Stimulated activated CD4-positive, alpha-beta T cell treated with anti-CD3 and anti-CD28 coated beads, Interleukin-15, amount 100 ng/mL, for 48 hours (primary cell): ENCODE results near the gene PLAAT1.

Experiments used
- DNase-seq, 2 donors: peaks; one replicate each; pipeline ENCODE4 v3.0.0-alpha.2; 2020; ENCODE audit warnings: low read depth in 2 of 2

The PLAAT1 gene

DNA sequence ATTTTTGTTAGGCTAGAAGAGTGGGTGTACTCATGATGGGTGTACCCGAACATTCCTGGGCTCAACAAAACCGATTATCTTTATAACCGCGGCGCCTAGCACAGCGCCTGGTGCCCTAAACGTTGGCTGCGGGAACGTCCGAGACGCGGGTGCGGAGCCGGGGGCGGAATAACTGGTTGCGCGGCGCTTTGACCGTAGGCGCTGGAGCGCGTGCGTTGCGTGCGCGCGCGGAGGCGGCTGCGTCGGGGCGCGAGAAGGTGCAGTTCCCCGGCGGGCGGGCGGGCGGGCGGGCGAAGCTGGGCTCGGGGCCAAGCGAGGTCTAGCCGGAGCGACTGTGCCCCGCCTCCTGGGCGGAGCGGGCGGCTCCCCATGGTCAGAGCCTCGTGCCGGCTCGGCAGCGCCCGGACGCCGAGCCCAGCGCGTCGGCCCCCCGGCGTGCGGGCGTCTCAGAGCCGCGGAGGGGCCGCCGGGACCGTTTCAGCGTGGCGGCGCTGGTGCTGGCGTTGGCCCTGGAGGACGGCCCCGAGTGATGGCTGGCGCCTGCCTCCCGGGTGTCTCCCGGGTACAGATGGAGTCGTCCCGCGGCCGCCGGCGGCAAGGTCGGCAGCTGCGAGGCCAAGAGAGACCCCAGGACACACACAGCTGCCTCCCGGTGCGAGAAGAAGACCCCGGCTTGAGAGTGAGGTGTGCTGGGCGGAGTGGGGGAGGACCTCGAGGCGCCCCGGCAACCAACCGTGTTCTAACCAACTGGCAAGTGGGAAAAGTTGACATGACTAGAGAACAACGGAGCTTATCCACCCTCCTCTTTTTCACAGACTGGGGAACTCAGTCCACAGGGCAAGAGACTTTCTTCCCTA, at the start of gene PLAAT1:
PLAAT1 (plus strand) TSS at position 373 of the 857 bp plus-strand sequence. CDS start 14,429 bp downstream, outside the sequence.
- peak; percentile 2 to 13 for DNase-seq

DNA sequence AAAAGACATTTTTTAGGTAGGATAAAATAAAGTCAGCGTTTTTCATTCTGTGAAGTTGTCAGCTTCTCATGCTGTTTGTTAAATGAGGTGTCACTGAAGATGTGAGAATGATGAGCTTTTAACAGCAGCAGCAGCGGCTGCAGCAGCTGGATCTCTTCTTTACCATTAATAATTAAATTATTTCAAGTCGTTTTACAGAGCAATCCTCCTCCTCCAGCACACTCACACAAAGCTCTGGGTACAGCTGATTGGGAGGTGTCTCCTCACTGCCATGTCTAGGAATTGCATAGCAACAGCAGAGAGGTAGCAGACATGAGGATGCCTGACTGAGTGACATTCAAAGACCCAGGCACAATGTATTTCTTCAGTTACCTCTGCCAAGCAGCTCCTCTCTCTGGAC, 46.7 kb upstream of the PLAAT1 start:
- no peak for DNase-seq

DNA sequence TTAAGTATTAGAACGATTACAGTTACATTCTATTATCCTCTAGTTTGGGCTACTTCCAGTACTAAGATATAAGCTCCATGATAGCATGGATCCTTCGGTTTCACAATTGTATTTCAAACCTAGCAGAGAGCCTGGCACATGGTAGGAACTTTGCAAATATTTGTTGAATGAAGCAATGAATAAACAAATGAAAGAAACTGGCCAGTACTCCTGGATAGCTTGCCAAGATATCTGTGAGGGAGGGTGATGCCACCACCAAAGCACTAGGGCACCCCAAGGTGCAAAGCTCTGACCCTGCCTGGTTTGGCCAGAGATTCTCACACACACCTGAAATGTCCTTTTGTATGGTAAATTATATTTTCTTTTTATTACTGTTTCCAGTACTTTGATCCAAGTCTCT, 44.3 kb upstream of the PLAAT1 start:
- no peak for DNase-seq

DNA sequence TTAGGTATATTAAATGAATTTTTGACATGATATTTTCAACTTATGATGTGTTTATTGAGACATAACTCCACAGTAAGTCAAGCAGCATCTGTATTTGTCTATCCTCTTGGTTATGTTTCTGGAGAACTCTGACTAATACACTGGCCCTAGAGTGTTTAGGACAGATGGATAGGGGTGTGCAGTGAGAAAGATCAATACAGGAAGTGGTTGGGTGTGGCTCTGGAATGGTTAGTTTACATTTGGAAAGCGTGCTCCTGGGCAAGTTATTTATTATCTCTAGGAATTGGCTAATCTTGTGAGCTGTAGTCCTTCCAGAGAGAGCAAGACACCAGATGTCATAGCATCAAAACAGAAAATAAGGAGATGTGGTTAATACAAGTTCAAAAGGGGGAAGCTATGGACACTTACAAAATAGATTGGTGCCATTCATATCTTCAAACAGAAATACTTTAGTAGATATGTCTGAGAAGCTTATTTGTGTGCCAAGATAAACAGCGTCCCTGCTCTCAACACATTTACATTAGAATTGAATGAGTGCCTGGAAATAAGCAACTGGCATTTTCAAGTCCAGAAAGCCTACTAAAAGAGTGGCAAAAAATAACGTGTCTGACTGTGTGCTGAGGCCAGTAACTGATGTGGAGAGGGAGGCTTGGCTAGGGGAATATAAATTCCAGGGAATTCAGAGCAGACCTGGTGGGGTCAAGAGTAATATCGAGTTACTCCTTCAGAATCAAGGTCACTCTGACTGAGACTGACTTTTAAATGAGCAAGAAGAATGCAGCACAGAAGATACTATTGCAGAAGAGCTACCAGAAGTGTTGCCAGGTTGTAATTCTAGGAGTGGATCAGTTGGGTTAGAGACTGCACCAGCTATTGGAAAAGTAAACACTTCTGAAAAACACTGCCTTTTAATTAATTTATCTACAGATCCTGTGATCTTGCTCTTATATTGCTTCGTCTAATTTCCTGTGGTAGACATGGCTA, 33.4 kb upstream of the PLAAT1 start:
- no peak for DNase-seq

DNA sequence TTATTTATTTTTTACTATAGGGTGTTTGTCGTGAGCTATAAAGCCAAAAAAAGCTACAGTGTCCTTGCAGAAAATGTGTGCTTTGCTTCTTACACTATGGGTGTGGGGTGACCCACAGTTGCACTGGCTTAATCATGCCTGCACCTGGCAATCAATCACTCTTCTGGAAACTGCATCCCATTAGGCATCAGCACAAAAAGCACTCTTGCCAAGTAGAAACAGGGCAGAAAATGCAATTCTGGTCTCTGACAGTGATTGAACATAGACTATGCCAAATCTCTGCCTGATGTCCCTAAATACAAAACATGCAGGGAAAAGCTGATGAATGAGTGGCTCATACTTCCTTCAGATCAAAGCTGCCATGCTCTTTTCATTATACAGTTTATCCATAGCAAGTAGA, 30.4 kb upstream of the PLAAT1 start:
- DNase-seq: no peak

DNA sequence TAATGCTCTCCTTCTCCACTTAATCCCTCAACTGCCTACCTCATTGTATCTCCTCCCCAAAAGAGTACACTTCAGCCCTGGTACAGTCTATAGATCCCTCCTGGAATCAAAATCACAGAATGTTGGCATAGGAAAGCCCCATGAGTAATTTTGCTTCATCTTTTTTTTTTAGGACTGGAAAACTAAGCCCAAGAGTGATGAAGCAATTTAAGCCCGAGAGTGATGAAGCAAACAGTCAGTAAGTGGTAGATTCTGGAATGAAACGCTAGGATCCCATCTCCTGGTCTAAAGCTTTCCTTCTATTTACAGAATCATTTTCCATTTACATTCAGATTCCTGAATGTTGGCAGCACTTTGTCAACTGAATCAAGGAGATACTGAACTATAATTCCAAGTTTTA, 29.8 kb upstream of the PLAAT1 start:
- DNase-seq: no peak

DNA sequence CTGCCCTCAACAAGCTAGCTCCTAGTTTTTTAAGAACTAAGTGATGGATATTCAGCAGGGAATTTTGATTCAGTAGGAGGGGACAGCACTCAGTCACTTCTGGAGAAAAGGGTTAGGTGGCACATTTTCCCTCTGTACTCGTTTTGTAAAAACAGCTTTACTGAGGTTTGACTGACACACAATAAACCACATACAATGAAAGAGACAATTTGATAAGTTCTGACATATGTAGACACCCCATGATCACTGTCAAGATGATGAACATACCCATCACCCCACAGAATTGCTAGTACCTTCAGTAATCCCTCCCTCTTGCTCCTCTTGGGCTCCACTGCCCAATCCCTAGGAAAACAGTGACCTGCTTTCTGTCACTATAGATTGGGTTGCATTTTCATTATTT, 29.0 kb upstream of the PLAAT1 start:
- DNase-seq: no peak

DNA sequence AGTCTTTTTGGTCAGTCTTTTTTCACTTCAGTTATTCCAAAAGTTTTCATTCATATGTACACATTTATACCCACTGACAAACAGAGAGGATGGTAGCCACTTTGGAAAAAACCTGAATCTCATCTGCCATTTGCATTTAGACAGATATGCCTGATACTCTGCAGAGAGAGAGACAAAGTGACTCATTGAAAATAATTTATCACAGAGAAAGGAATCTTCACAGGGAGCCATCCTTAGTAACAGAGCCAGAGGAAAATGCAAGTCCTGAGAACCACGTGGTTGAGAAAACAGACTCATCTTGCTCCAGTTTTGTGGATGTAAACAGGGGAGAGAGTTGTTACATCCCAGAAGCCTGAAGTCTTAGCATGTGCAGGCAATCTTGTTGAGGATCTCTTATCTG, 28.2 kb upstream of the PLAAT1 start:
- DNase-seq: no peak

DNA sequence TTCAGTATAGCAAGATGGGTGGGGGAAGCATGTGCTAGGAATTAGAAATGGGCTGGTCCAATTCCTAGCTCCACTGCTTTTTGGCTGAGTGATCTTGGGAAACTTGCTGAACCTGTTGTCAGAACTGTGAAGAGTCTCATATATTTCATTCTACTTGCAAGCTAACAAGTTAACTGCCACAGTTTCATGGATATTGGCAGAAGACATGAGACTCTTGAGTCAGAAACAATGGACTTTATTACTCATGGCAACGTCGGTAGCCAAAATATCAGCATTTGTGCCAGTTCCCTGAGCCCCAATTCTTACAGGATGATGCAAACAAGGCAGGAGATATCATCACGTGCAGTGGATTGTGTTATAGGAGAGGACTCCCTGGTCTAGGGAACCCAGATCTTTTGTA, 26.6 kb upstream of the PLAAT1 start:
- DNase-seq: no peak

DNA sequence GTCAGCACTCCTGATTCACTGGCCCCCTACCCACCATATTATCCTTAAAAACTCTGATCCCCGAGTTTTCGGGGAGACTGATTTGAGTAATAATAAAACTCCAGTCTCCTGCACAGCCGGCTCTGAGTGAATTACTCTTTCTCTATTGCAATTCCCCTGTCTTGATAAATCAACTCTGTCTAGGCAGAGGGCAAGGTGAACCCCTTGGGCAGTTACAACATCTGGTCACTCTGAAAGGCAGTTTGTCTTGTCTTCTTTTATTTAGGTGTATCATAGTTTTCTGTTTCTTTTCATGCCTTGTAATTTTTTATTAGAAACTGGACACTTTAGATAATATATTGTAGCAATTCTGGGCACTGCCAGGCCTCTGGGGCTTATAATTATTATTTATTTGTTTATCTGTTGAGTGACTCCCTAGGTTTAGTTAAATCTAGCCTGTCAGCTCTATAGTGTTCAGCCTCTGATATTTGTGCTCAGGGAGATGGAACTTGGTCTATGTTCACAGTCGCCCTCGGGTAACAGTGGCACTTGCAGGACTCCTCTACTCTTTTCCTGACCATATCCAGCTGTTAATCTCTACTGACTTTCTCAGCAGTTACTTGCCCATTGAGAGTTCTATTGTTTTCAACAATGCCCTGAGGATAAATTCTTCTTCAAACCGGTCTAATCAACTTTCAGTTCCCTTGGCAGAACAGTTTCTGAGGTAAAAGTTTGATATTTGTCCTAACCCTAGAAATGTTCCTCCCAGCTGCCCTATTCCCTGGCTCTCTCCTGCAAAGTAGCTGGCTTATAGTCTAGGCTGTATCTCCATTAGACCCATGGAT, 15.5 kb upstream of the PLAAT1 start:
- DNase-seq: no peak

DNA sequence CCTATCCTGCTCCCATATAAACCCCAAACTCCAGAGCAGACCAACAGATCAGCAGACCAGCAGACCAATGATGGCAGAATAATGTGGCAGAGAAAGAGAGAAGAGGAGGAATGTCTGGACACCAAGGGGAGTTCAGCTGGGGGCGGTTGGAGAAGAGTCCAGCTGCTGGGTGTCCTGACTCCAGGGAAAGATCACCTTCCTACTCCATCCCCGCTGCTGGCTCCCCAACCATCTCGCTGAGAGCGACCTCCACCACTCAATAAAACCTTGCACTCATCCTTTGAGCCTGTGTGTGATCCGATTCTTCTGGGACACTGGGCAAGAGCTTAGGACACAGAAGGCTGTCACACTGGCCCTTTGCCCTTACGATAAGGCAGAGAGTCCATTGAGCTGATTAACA, 12.8 kb upstream of the PLAAT1 start:
- DNase-seq: no peak

DNA sequence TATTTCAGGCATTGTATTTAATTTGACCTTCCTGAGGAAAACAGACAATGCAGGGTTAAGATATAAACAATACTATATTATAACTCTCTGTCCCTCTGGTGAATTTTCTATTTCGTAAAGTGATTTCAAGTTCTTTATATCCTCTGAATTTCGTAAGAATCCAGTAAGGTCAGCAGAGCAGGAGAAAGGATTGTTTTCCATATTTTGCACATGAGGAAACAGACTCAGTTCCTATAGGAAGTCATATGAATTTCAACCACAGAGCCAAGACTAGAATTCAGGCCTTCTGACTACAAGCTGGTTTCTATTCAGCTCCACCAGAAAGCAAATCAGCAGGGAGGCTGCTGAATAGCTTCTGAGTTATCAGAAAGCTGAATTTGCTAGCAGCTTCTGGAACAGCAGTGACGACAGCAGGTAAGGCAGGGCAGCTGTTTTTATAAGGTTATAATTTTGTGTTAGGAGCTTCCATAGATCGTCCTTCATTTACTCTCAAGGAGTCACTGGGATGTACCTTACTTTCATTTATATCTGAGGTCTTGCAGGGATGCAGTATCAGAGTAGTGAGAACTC, 11.1 kb upstream of the PLAAT1 start:
- no peak for DNase-seq

DNA sequence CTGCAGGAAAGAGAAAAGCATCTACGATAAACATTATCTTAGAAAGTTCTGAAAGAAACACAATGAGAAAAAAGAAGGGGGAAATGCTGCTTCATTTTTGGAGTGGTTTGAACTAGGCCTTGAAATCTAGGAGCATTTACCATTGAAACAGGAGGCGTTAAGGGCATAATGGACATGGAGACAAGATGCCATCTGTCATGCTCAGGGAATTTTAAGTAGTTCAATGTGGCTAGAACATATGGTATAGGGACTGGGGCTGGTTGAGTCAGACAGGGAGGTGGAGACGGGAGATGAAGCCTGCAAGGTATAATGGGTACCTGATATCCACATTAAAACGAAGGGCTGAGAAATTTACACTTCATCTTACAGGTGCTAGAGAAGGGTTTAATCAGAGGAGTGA, 10.4 kb upstream of the PLAAT1 start:
- DNase-seq: no peak

DNA sequence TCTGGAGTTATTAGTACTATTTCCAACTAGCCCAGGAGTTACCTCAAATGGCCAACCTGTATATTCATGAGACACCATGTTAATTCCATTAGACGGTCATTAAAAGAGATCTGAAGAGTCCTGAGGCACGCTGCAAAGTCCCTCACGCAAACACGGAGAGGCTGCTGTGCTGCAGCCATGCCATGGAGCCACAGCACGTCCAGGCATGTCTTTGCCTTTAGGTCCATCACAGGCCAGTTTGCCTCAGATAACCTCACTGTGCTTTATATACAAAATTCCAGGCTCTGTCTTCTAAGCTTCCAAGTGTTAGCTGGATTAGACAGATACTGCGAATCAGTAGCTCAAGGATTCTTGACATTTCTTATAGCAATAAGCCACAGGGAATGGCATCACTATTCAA, 9.8 kb upstream of the PLAAT1 start:
- no peak for DNase-seq

DNA sequence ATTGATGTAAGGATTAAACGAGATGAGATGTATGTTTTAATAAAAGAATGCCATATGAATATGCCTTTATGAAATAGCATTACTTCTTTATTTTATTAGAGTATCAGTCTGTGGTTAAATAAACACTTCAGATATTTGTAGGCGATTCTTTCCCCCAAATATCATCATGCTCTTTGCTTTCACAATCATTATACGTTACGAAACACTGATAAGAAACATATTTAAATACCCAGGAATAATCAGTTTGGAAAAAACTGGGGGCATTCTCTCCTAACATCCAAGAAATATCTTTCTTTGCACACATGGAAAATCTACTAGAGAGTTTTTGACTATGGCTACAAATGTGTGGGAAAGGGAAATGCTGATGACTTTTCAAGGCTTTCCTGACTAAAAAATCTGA, 4.4 kb upstream of the PLAAT1 start:
- no peak for DNase-seq

DNA sequence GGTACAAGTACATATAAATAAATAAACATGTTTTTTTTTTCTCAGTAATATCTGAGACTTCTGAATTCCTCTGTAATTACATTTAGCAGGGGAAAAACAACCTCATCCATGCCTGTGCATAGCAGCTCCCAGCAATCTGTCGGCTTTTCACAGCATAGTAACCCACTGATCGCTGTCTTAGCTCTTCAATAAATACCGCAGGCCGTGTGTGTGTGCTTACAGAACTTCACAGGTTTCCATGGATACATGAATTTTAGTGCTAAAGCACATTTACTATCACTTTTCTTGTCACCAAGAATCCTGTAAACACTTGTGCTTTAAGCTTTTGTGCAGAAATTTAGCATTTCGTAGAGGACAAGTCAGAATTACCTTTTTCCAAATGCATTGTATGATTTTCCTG, 4.0 kb upstream of the PLAAT1 start:
- no peak for DNase-seq

DNA sequence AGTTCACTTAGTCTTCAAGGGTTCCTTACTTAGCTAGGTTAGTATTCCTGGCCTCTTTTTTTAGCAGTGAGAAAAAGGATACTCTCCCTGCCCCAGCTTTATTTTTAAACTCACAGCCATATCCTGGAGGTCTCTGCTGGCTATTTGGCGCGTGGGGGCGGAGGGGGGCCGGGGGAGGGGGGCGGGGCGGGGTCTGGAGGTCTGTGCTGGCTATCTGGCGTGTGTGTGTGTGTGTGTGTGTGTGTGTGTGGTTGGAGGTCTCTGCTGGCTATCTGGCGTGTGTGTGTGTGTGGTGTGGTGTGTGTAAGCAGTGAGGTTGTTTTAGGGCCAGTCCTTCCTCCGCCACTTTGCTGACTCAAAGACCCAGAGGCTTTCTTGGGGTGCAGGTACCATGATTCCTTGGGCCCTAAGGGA, 579 bp upstream of the PLAAT1 start:
- DNase-seq: no peak

DNA sequence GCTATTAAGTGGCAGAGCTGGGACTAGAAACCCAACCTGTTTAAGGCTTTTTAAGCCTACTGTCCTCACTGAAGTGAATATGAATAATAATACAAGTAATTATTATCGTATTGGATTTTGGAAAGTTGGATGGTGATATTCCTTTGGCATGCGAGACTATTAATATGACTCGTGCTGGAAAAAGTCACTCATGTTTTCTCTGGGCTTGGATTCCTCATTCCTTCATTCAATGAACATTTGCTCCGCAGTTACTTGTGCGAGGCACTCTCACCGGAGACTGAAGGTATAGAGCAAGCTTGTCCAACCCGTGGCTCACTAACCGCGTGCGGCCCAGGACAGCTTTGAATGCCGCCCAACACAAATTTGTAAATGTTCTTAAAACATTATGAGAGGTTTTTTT, 694 bp downstream of the PLAAT1 start:
- DNase-seq: no peak

DNA sequence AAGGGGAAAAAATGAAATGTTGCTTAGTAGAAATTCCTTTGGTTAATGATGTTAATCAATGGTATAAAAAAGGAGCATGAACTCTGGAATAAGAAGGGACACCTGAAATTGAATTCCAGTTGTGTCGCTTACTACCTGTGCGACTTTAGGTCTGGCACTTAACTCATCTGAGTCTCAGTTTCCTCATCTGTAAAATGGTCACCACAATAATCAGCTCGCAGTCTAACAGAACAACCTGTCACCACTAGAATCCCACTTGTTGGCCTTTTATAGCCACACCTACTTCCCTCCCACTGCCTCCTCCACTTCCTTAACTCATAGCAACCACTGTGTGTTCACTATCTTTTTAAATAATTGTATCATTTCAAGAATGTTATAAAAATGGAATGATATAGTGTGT, 2.5 kb downstream of the PLAAT1 start:
- DNase-seq: no peak

DNA sequence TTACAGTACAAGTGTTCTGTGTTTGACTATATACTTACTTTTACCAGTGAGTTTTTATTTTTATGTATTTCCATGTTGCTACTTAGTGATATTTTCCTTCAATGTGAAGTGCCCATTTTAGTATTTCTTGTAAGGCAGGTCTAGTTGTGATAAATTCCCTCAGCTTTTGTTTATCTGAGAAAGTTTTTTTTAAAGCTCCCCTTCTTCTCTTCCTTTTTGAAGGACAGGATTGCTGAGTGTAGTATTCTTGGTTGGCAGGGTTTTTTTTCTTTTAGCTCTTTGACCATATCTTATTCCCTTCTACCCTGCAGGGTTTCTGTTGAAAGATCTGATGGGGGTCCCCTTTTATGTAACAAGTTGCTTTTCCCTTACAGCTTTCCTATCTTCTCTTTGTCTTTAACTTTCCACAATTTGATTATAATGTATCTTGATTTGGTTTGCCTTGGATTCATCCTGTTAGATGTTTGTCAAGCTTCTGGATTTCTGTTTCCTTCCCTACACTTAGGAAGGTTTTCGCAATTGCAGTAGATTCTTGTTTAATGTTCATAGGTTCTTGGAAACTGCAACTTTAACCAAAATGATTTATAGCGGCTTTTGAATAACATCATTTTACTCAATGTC, 7.9 kb downstream of the PLAAT1 start:
- DNase-seq: no peak

DNA sequence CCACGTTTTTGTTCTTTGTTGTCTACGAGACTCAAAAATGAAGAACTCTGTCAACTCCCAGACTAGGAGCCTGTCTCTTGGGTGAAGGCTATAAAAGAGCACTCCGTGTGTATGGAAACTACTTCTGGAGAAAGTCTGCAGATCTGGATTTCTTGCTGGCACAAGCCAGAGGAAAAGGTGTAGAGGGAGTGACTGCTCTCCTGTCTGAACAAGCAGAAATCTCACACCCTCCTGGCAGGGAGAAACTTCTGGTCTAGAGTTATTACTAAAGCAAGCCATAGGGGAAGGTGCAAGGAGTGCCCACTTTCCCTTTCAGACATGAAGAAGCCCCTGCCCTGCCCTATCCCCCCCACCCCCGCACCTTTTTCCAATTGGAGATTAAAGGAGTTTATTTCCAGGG, 9.5 kb downstream of the PLAAT1 start:
- no peak for DNase-seq
